Left ventricle myocardium inferior (tissue), 1 donor: ENCODE results near the gene RRM1. TPM values are rescaled to one million over a fixed set of nuclear protein-coding genes. Genes with fewer than 3 reads are reported as not detected.

Experiments used
- DNase-seq: peaks from one replicate; pipeline ENCODE4 v3.0.0-alpha.2; 2020
- H3K27ac ChIP-seq: fragments of 200-600 bp; replicated peaks from 2 replicates; pipeline ENCODE4 v1.8.0; 2021
- H3K27me3 ChIP-seq: fragments of 200-600 bp; 2 replicates; pipeline ENCODE4 v1.8.0; 2021; ENCODE audit warnings: low read depth
- H3K36me3 ChIP-seq: fragments of 200-600 bp; 2 replicates; pipeline ENCODE4 v1.8.0; 2021
- H3K4me1 ChIP-seq: fragments of 200-600 bp; 2 replicates; pipeline ENCODE4 v1.8.0; 2021
- H3K4me3 ChIP-seq: fragments of 200-600 bp; 2 replicates; pipeline ENCODE4 v1.8.0; 2021; ENCODE audit warnings: mild to moderate bottlenecking, moderate library complexity
- H3K9me3 ChIP-seq: fragments of 200-600 bp; replicated peaks from 2 replicates; pipeline ENCODE4 v1.8.0; 2021
- CTCF ChIP-seq: fragments of 200-600 bp; IDR thresholded peaks from 2 replicates; pipeline ENCODE4 v1.8.0; 2021; ENCODE audit warnings: antibody characterized with exemption, mild to moderate bottlenecking, borderline replicate concordance
- intact Hi-C: fragments of 100-400 bp; cut with micrococcal nuclease; formaldehyde crosslinking; loops from one replicate; pipeline ENCODE4 v1.11.0; 2022
- total RNA-seq: library from RNA; stranded (reverse); fragmentation: NEBNext Ultra II Directional; extraction: Animal tissue kit (Norgen Biotek cat#: 25700); gene quantifications from one replicate; pipeline ENCODE4 v1.2.1, GENCODE V29; 2021
- donor health status: DM: no; HTN: yes; CAD: no; lungs with severe emphysema.

RRM1 gene
- total RNA-seq, 1 donor from 2014 or later, result 28.5 TPM

- no peaks in the 10 kb centered on the region for H3K9me3 ChIP-seq
- no peak overlapping the region for H3K27ac ChIP-seq
- H3K36me3 ChIP-seq, result peaks cover 15% of the 10 kb centered on the region
- H3K27me3 ChIP-seq, result no peaks in the 10 kb centered on the region
- no peak for TF ChIP-seq CTCF
- DNase-seq, result no peak
- peaks cover 35% of the 10 kb centered on the region for H3K4me1 ChIP-seq
- no peak overlapping the region for H3K4me3 ChIP-seq
- intact Hi-C loops, result loop anchor here (10.0 kb wide), 1 partner anchor 110 kb away; no protein-coding TSS in a partner anchor
Measured at GRCh38 chr11:4064278-4064955, 30.2 kb upstream of the RRM1 start.

- DNase-seq, result no peak
- no peak for TF ChIP-seq CTCF
- intact Hi-C loops, result loop anchor here (10.0 kb wide), 1 partner anchor 110 kb away; no protein-coding TSS in a partner anchor
- Histone ChIP-seq H3K27ac (no peak overlapping the region), H3K4me3 (no peak overlapping the region), H3K27me3 (no peaks in the 10 kb centered on the region), H3K36me3 (peaks cover 8% of the 10 kb centered on the region), H3K4me1 (peaks cover 33% of the 10 kb centered on the region), H3K9me3 (no peaks in the 10 kb centered on the region)
Measured at GRCh38 chr11:4065086-4065485, 29.5 kb upstream of the RRM1 start.

GRCh38 chr11:4065601-4066377 is 28.8 kb upstream of the RRM1 start:
- intact Hi-C loops, result loop anchor here (2.0 to 10.0 kb wide), 2 partner anchors 29 to 111 kb away; no protein-coding TSS in a partner anchor
- no peak for DNase-seq
- peaks cover under 1% of the 10 kb centered on the region for H3K36me3 ChIP-seq
- no peak overlapping the region for H3K27ac ChIP-seq
- H3K4me3 ChIP-seq, result no peak overlapping the region
- H3K9me3 ChIP-seq, result no peaks in the 10 kb centered on the region
- H3K4me1 ChIP-seq, result peaks cover 26% of the 10 kb centered on the region
- no peak for TF ChIP-seq CTCF
- no peaks in the 10 kb centered on the region for H3K27me3 ChIP-seq

GRCh38 chr11:4066910-4067309 is 27.7 kb upstream of the RRM1 start:
- TF ChIP-seq CTCF, result no peak
- H3K9me3 ChIP-seq, result no peaks in the 10 kb centered on the region
- no peaks in the 10 kb centered on the region for H3K36me3 ChIP-seq
- H3K27ac ChIP-seq, result no peak overlapping the region
- peaks cover 22% of the 10 kb centered on the region for H3K4me1 ChIP-seq
- DNase-seq, result no peak
- H3K4me3 ChIP-seq, result no peak overlapping the region
- intact Hi-C loops, result loop anchor here (2.0 to 10.0 kb wide), 2 partner anchors 30 to 112 kb away; no protein-coding TSS in a partner anchor
- H3K27me3 ChIP-seq, result no peaks in the 10 kb centered on the region

GRCh38 chr11:4068962-4069361 is 25.6 kb upstream of the RRM1 start:
- Histone ChIP-seq H3K4me1 (peaks cover 33% of the 10 kb centered on the region), H3K27ac (no peak overlapping the region), H3K4me3 (no peak overlapping the region), H3K27me3 (no peaks in the 10 kb centered on the region), H3K36me3 (no peaks in the 10 kb centered on the region), H3K9me3 (no peaks in the 10 kb centered on the region)
- no peak for TF ChIP-seq CTCF
- intact Hi-C loops, result loop anchor here (10.0 kb wide), 1 partner anchor 114 kb away; no protein-coding TSS in a partner anchor
- no peak for DNase-seq
